Measurements from ENCODE around the gene IRF5. TPM values are rescaled to one million over a fixed set of nuclear protein-coding genes. Genes with fewer than 3 reads are reported as not detected.
A peak's percentile ranks its signal among the peaks of the same experiment; 100 is the strongest.

The IRF5 gene
- total and polyA plus RNA-seq, 4 donors, result 4.3 to 6.2 (median 4.5) TPM

GRCh38 chr7:128939075-128939860 lies 1.5 kb downstream of the IRF5 start:
- Histone ChIP-seq H3K9ac (ENCODE audit: low read depth in 1 of 2, low read length in 2 of 2) (no peak overlapping the region), H3K9me3 (ENCODE audit: control insufficient read depth in 4 of 4, low read length in 3 of 4) (no peaks in the 10 kb centered on the region), H3K4me1 (ENCODE audit: control insufficient read depth in 4 of 4, insufficient read depth in 4 of 4, low read length in 3 of 4) (peaks cover 8 to 40% (median 24%) of the 10 kb centered on the region in 4 donors), H3K27ac (ENCODE audit: low read depth in 1 of 2, low read length in 2 of 2) (peak overlapping the region; percentile 18 to 25), H3K27me3 (ENCODE audit: control insufficient read depth in 4 of 4, insufficient read depth in 4 of 4, low read length in 3 of 4) (no peaks in the 10 kb centered on the region), H3K36me3 (ENCODE audit: control insufficient read depth in 4 of 4, insufficient read depth in 3 of 4, low read depth in 1 of 4, low read length in 3 of 4) (no peaks in the 10 kb centered on the region), H3K4me3 (ENCODE audit: low read depth in 1 of 3, low read length in 3 of 3) (peak overlapping the region in 1 of 3 donors; percentile 80)
- 68% methylated on average over 7 of the region's 7 CpGs for WGBS
- no peak for TF ChIP-seq MAX (IDR thresholded peaks at IDR 0.05)
- TF ChIP-seq TAF1 (conservative IDR thresholded peaks at IDR 0.05), result no peak
- no peak for TF ChIP-seq REST (IDR thresholded peaks at IDR 0.05)
- no peak for TF ChIP-seq EGR1 (IDR thresholded peaks at IDR 0.05; ENCODE audit: low read depth in 2 of 2)
- no peak for TF ChIP-seq YY1 (IDR thresholded peaks at IDR 0.05)
- no peak for TF ChIP-seq FOXA1 (IDR thresholded peaks at IDR 0.05)
- no peak for TF ChIP-seq SP1 (IDR thresholded peaks at IDR 0.05)
- no peak for TF ChIP-seq HNF4G (IDR thresholded peaks at IDR 0.05)
- no peak for TF ChIP-seq JUND (IDR thresholded peaks at IDR 0.05)
- TF ChIP-seq NR2F2 (IDR thresholded peaks at IDR 0.05), result no peak
- TF ChIP-seq ATF3 (IDR thresholded peaks at IDR 0.05), result no peak
- no peak for TF ChIP-seq FOXA2 (IDR thresholded peaks at IDR 0.05)
- no peak for TF ChIP-seq CTCF (IDR thresholded peaks at IDR 0.05; ENCODE audit: low read depth, low read length, missing input control)
- peak; percentile 33 for DNase-seq (ENCODE audit: low spot score)

GRCh38 chr7:128939861-128940410 lies 2.2 kb downstream of the IRF5 start:
- H3K27me3 ChIP-seq (ENCODE audit: control insufficient read depth in 4 of 4, insufficient read depth in 4 of 4, low read length in 3 of 4), result no peaks in the 10 kb centered on the region
- H3K4me3 ChIP-seq (ENCODE audit: low read depth in 1 of 3, low read length in 3 of 3), result no peak overlapping the region
- peaks cover 5 to 36% (median 21%) of the 10 kb centered on the region in 4 donors for H3K4me1 ChIP-seq (ENCODE audit: control insufficient read depth in 4 of 4, insufficient read depth in 4 of 4, low read length in 3 of 4)
- no peaks in the 10 kb centered on the region for H3K9me3 ChIP-seq (ENCODE audit: control insufficient read depth in 4 of 4, low read length in 3 of 4)
- DNase-seq (ENCODE audit: low spot score), result no peak
- 81% methylated on average over 18 of the region's 18 CpGs for WGBS
- H3K27ac ChIP-seq (ENCODE audit: low read depth in 1 of 2, low read length in 2 of 2), result peak overlapping the region; percentile 14 to 40
- peaks cover 0 to 1% (median 0%) of the 10 kb centered on the region in 4 donors for H3K36me3 ChIP-seq (ENCODE audit: control insufficient read depth in 4 of 4, insufficient read depth in 3 of 4, low read depth in 1 of 4, low read length in 3 of 4)
- no peak overlapping the region for H3K9ac ChIP-seq (ENCODE audit: low read depth in 1 of 2, low read length in 2 of 2)
- TF ChIP-seq ZBTB33 (IDR thresholded peaks at IDR 0.05), result no peak
- TF ChIP-seq FOXA2 (IDR thresholded peaks at IDR 0.05), result no peak
- TF ChIP-seq RXRA (IDR thresholded peaks at IDR 0.05), result no peak
- no peak for TF ChIP-seq NR2F2 (IDR thresholded peaks at IDR 0.05)
- no peak for TF ChIP-seq ATF3 (IDR thresholded peaks at IDR 0.05)
- no peak for TF ChIP-seq CTCF (IDR thresholded peaks at IDR 0.05; ENCODE audit: low read depth, low read length, missing input control)
- no peak for TF ChIP-seq RAD21 (IDR thresholded peaks at IDR 0.05)
- TF ChIP-seq HNF4A (conservative IDR thresholded peaks at IDR 0.05), result no peak
- TF ChIP-seq HNF4G (IDR thresholded peaks at IDR 0.05), result no peak
- TF ChIP-seq MAX (IDR thresholded peaks at IDR 0.05), result no peak
- TF ChIP-seq JUND (IDR thresholded peaks at IDR 0.05), result no peak
- TF ChIP-seq GABPA (IDR thresholded peaks at IDR 0.05 in 1 of 2, conservative IDR thresholded peaks at IDR 0.05 in 1 of 2), result no peak

Data from liver (tissue), 9 donors.